ENCODE measurements around the gene CYP46A1.

Gene CYP46A1

GRCh38 chr14:99673305-99674063, 10.6 kb upstream of the CYP46A1 start:
- DNase-seq (ENCODE audit: low read depth in 3 of 3), result no peak

DNA sequence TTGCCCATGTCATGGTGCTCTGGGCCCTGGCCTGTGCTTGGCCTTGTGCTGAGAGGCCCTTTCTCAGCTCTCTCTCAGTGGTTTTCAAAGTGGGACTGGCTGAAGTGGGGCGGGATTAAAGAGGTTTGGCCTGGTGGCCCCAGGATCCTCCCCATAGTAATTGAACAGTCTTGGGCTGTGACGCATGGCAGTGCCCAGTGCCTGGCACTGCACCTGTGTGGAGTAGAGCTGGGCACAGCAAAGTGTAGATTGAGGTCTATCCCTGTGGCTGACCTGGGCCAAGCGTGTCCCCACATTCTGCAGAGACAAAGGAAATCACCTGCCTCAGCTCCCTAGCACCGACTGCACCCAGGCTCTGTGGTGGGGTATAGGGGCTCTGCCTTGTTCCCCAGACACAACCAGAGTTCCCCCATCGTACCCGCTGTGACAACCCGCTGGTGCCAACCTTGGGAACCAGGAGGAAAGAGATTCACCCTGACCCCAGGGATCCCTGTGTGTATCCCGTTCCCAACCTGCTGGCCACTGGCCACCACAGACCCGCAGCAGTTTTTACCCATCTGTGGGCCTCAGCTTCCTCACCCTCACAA, 9.9 kb upstream of the CYP46A1 start:
- no peak for DNase-seq (ENCODE audit: low read depth in 3 of 3)

DNA sequence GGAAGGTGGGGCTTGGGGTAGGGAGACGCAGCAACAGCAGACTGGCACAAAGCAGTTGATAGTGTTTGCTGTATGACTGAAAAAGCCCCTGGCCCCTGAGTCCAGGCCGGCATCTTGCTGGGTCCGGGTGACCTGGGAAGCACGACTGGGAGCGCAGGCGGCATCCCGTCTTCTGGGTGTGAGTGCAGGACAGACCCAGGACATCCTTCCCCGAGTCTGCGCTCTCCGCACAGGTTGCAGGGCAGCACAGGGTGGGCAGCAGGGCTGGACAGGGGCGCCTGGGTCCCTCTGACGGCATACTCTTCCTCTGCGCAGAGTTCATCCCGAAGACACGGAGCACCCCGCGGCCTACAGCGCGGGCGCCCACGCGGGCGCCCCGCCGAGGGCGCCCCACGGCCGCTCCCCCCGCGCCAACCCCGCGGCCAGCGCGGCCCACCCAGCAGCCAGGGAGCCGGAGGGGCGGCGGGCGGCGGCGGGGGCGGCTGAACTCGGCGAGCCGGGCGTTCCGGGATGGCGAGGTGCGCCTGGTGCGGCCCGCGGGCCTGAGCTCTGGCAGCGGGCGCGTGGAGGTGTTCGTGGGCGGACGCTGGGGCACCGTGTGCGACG, 9.2 kb upstream of the CYP46A1 start:
- DNase-seq (ENCODE audit: low read depth in 3 of 3), result no peak

- no peak for DNase-seq (ENCODE audit: low read depth in 3 of 3)
Measured at GRCh38 chr14:99675382-99675835, 8.7 kb upstream of the CYP46A1 start.

- DNase-seq (ENCODE audit: low read depth in 3 of 3), result no peak
Measured at GRCh38 chr14:99675951-99676350, 8.1 kb upstream of the CYP46A1 start.

- no peak for DNase-seq (ENCODE audit: low read depth in 3 of 3)
Measured at GRCh38 chr14:99676657-99677056, 7.4 kb upstream of the CYP46A1 start.

- no peak for DNase-seq (ENCODE audit: low read depth in 3 of 3)
Measured at GRCh38 chr14:99677231-99678140, 6.6 kb upstream of the CYP46A1 start.

- no peak for DNase-seq (ENCODE audit: low read depth in 3 of 3)
Measured at GRCh38 chr14:99678198-99678597, 5.9 kb upstream of the CYP46A1 start.

DNA sequence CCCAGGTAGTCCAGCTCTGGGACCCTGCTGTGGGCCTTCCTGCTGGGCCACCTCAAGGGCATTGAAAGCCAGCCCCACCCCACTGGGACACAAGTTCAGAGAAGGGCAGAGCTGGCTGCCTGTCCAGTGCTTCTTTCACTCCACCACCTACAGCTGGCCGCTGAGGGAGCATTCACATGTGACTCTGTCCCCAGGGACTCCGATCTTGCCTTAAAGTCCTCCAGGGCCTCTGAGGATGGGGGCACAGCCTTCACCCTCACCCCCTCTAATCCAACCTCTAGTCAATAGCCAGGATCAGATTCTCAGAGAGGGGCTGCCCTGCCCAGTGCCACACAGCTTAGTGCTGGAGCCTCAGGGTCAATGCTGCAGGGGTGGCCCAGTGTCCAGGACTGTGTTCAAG, 5.0 kb upstream of the CYP46A1 start:
- DNase-seq (ENCODE audit: low read depth in 3 of 3), result no peak

DNA sequence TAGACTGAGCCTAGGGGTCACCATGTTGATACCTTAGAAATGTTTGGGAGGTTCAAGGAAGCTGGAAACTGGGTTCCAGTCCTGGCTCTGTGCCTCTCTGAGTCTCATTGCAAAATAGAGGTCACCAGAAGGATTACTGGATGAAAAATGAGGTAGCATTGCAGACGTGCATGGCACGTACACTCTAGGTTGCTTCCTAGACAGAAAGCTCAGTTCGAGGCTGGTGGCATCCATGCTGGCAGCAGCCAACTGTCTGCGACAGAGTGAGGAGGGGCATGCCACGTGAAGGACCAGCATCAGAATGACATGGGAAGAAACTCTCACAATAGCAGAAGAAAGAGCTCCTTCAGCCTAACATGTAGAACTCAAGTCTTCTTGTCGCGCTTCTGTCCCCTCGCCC, 4.6 kb upstream of the CYP46A1 start:
- DNase-seq (ENCODE audit: low read depth in 3 of 3), result no peak

DNA sequence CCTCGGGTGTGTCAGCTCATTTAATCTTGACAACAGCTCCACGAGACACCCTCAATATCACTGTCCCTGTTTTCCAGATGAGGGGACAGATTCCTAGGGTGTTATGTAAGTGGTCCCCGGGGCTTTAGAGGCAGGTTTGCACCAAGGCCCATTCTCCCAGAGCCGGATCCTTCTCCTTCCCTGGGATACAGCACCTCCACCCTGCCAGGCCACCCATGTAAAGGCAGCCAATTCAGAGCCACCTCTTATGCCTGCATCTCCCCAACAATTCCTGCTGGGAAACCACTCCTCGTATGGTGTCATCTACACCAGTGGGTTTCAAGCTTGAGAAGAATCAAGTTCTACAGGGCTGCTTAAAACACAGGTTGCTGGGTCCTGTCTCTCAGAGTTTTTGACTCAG, 4.1 kb upstream of the CYP46A1 start:
- no peak for DNase-seq (ENCODE audit: low read depth in 3 of 3)

GRCh38 chr14:99681101-99681831, 2.8 kb upstream of the CYP46A1 start:
- no peak for DNase-seq (ENCODE audit: low read depth in 3 of 3)

GRCh38 chr14:99681832-99682148, 2.3 kb upstream of the CYP46A1 start:
- DNase-seq (ENCODE audit: low read depth in 3 of 3), result no peak

- peak; percentile 60 to 84 (median 78) for DNase-seq (ENCODE audit: low read depth in 3 of 3)
Measured at GRCh38 chr14:99682809-99683618, 1.1 kb upstream of the CYP46A1 start.

DNA sequence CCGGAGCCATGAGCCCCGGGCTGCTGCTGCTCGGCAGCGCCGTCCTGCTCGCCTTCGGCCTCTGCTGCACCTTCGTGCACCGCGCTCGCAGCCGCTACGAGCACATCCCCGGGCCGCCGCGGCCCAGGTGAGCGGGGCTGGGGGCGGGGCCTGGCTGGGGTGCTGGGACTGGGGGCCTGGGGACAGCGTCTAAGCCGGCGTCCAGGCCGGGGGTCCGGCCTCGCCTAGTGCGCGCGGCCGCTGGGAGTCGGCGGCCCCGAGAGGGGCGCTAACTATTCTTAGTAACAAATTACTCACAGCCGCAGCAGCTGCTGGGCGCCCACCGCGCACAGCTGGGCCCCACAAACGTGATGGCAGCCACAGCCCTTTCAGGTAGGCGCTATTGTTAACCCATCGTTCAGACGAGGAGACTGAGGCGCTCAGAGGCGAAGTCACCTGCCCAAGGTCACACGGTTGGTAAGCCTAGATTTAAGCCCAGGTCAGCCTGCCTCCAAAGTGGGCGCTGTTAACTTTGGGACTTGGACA, 374 bp downstream of the CYP46A1 start:
- DNase-seq (ENCODE audit: low read depth in 3 of 3), result no peak

- DNase-seq (ENCODE audit: low read depth in 3 of 3), result no peak
Measured at GRCh38 chr14:99685151-99685591, 1.1 kb downstream of the CYP46A1 start.

GRCh38 chr14:99685596-99685995, 1.5 kb downstream of the CYP46A1 start:
- DNase-seq (ENCODE audit: low read depth in 3 of 3), result no peak

GRCh38 chr14:99686557-99687283, 2.6 kb downstream of the CYP46A1 start:
- DNase-seq (ENCODE audit: low read depth in 3 of 3), result no peak
